Measurements from ENCODE around the gene UPF1.

The UPF1 gene

DNA sequence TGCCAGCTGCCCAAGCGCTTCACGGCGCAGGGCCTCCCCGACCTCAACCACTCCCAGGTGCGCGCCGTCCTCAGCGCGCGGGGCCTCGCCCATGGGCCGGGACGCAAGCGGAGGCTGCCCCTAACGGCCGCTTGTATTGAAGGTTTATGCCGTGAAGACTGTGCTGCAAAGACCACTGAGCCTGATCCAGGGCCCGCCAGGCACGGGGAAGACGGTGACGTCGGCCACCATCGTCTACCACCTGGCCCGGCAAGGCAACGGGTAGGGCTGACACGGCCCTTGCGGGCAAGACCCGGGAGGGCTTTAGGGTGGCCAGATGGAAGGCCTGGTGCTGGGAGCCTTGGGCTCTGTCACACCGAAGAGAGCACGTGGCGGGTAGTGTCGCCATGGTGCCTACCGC is 23.2 kb downstream of the UPF1 start:
- no peak overlapping the region for H3K4me3 ChIP-seq (ENCODE audit: low read depth, low read length)
- ChIA-PET CTCF (interaction anchor here (0.7 to 1.6 kb wide), 3 partner anchors 8 to 58 kb away, joined by 3 to 8 read pairs (median 3); no protein-coding TSS in a partner anchor), POLR2A (no interaction called here)
- no peaks in the 10 kb centered on the region for H3K4me1 ChIP-seq (ENCODE audit: control insufficient read depth, insufficient read depth, low read length)
- TF ChIP-seq TSHZ1 (tag by site-specific recombination; IDR thresholded peaks at IDR 0.05; ENCODE audit: borderline replicate concordance) (no peak), ZNF138 (tag by site-specific recombination; IDR thresholded peaks at IDR 0.05; ENCODE audit: borderline replicate concordance) (no peak), ZNF16 (tag by site-specific recombination; IDR thresholded peaks at IDR 0.05; ENCODE audit: low read depth) (no peak), KLF9 (tag by site-specific recombination; IDR thresholded peaks at IDR 0.05; ENCODE audit: low read depth) (no peak), ZNF830 (tag by site-specific recombination; IDR thresholded peaks at IDR 0.05; ENCODE audit: low read depth) (no peak), ZNF350 (tag by site-specific recombination; IDR thresholded peaks at IDR 0.05) (no peak), ZNF624 (tag by site-specific recombination; IDR thresholded peaks at IDR 0.05) (no peak), ZNF2 (tag by site-specific recombination; IDR thresholded peaks at IDR 0.05) (no peak), ZNF777 (tag by site-specific recombination; IDR thresholded peaks at IDR 0.05; ENCODE audit: borderline replicate concordance) (no peak), ZNF175 (tag by site-specific recombination; IDR thresholded peaks at IDR 0.05) (no peak), ZNF768 (tag by site-specific recombination; IDR thresholded peaks at IDR 0.05) (no peak), YY1 (tag by site-specific recombination; IDR thresholded peaks at IDR 0.05) (no peak), ZNF391 (tag by site-specific recombination; IDR thresholded peaks at IDR 0.05; ENCODE audit: borderline replicate concordance, low read depth) (no peak), ZNF837 (tag by site-specific recombination; IDR thresholded peaks at IDR 0.05) (no peak), HOXA7 (CRISPR knock-in tag; IDR thresholded peaks at IDR 0.05; ENCODE audit: borderline replicate concordance) (no peak), ZNF555 (tag by site-specific recombination; conservative IDR thresholded peaks at IDR 0.05) (no peak), YY2 (tag by site-specific recombination; IDR thresholded peaks at IDR 0.05) (no peak)
- TF ChIP-seq, protein P1, sequence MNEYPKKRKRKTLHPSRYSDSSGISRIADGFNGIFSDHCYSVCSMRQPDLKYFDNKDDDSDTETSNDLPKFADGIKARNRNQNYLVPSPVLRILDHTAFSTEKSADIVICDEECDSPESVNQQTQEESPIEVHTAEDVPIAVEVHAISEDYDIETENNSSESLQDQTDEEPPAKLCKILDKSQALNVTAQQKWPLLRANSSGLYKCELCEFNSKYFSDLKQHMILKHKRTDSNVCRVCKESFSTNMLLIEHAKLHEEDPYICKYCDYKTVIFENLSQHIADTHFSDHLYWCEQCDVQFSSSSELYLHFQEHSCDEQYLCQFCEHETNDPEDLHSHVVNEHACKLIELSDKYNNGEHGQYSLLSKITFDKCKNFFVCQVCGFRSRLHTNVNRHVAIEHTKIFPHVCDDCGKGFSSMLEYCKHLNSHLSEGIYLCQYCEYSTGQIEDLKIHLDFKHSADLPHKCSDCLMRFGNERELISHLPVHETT (tag by site-specific recombination; IDR thresholded peaks at IDR 0.05): no peak
- TF ChIP-seq, protein P2, sequence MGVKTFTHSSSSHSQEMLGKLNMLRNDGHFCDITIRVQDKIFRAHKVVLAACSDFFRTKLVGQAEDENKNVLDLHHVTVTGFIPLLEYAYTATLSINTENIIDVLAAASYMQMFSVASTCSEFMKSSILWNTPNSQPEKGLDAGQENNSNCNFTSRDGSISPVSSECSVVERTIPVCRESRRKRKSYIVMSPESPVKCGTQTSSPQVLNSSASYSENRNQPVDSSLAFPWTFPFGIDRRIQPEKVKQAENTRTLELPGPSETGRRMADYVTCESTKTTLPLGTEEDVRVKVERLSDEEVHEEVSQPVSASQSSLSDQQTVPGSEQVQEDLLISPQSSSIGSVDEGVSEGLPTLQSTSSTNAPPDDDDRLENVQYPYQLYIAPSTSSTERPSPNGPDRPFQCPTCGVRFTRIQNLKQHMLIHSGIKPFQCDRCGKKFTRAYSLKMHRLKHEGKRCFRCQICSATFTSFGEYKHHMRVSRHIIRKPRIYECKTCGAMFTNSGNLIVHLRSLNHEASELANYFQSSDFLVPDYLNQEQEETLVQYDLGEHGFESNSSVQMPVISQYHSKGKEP (tag by site-specific recombination; IDR thresholded peaks at IDR 0.05): no peak
- TF ChIP-seq, protein P3, sequence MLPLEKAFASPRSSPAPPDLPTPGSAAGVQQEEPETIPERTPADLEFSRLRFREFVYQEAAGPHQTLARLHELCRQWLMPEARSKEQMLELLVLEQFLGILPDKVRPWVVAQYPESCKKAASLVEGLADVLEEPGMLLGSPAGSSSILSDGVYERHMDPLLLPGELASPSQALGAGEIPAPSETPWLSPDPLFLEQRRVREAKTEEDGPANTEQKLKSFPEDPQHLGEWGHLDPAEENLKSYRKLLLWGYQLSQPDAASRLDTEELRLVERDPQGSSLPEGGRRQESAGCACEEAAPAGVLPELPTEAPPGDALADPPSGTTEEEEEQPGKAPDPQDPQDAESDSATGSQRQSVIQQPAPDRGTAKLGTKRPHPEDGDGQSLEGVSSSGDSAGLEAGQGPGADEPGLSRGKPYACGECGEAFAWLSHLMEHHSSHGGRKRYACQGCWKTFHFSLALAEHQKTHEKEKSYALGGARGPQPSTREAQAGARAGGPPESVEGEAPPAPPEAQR (tag by site-specific recombination; IDR thresholded peaks at IDR 0.05): no peak
- no peak overlapping the region for H3K27ac ChIP-seq (ENCODE audit: extremely low read depth, low read depth, low read length)
- H3K36me3 ChIP-seq (ENCODE audit: control insufficient read depth in 2 of 2, insufficient read depth in 1 of 2, low read length in 2 of 2): peaks cover 8 to 99% of the 10 kb centered on the region in 2 experiments; a peak in 2 of 3 replicates
- no peaks in the 10 kb centered on the region for H3K9me3 ChIP-seq (ENCODE audit: control insufficient read depth, insufficient read depth, low read depth, low read length)

Data from HEK293 (cell line).